GM19452 (cell line): ENCODE measurements around the gene FAM110A.
"Not testable (repeated sequence)": the region's sequence is repeated elsewhere in the genome, so short reads cannot be mapped to it uniquely, and the experiment has no call there.

Experiments
- ATAC-seq: cut with Tn5 transposase; IDR thresholded peaks from one replicate; pipeline ENCODE4 v1.9.1; 2021; ENCODE audit not compliant: unreplicated experiment

The FAM110A gene

DNA sequence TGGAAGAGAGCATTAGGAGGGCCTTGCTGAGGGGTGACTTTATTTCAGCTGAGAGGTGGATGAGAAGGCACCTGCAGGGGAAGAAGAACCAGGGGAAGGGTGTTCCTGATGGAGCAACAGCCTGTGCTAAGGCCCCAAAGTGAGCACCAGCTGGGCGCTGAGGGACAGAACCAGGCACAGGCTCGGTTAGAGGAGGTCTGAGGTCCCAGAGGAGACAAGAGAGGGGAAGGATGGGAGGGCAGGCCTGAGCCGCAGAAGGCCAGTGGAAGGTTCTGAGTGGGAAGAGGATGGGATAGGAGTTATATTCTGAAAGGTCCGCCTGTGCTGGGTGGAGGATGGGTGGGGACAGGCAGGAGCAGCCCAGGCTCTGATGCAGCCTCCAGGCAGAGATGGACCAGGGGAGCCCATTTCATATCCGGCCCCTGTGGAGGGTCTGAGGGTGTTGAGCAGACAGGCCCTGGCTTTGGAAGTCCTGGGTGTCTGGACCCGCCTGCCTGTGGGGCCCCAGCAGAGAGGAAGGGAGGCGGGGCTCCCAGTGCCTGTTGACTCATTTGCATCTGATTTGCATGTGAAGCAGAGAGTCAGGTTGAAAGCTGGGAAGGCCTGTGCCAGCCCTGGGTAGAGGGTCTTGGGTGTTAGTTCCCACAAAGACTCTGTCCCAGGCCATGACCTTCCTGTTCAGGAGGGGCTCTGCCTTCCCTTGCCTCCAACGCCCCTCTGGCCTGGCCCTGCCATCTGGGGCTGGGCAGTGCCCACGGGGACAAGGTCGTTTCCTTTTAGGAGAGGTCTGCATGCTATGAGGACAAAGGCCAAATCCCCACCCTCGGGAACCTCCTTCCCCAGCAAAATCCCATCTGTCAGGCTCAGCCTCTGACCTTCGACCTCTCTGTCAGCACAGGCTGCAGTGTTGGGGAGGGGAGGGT is 10.6 kb upstream of the FAM110A start:
- ATAC-seq = no peak

DNA sequence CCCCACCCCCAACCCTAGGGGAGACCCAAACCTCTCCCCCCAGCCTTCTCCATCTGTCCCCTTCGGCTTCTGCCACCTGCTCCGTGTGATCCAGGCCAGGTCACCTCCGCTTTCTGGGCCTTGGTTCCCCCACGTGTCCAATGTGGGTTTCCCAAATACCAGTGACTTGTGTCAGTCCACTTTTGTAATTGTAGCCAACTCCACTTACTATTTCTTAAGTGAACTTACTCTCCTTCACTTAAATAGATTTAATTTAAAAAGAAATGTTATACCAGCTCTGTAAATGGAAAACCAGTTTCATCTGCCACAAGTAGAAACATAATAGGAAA is 10.0 kb upstream of the FAM110A start:
- ATAC-seq = no peak

DNA sequence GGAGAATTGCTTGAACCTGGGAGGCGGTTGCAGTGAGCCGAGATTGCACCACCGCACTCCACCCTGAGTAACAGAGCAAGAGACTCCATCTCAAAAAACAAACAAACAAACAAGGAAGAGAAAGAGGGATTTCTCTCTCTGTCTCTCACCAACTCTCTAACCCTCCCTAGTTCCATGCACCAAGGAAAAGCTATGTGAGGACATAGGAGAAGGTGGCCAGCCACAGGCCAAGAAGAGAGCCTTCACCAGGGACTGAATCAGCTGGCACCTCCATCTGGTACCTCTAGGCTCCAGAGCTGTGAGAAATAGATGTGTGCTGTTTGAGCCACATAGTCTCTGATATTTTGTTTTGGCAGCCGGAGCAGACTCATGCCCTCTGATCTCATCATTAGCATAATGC is 9.0 kb upstream of the FAM110A start:
- no peak for ATAC-seq

- no peak for ATAC-seq
Observed at GRCh38 chr20:824916-825315, 8.6 kb upstream of the FAM110A start.

DNA sequence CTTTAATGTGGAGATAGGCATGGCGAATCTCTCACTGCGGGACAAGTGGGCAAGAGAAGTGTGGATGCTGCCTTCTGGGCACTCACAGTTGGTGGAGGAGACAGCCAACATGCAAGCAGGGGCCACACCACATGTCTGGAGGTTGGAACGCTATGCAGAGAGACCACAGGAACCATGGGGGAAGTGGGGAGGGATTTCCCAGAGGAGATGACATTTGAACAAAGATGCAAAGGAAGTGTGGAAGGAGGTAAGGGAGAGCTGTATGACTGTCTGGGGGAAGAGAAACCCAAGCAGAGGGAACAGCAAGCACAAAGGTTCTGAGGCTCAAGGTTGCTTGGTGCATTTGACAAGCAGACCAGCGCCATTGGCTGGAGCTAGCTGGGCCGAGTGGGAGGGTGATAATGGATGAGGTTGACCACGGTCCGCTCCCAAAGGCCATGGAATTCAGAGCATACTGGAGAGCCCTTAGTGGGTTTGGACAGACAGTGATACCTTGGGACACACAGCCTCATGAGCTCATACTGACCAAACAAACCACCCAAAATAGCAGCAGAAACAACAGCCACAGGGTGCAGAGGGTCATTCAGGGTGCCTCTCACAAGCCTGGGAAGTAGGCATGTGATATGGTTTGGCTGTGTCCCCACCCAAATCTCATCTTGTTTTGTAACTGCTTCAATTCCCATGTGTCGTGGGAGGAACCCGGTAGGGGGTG is 7.6 kb upstream of the FAM110A start:
- ATAC-seq = no peak

DNA sequence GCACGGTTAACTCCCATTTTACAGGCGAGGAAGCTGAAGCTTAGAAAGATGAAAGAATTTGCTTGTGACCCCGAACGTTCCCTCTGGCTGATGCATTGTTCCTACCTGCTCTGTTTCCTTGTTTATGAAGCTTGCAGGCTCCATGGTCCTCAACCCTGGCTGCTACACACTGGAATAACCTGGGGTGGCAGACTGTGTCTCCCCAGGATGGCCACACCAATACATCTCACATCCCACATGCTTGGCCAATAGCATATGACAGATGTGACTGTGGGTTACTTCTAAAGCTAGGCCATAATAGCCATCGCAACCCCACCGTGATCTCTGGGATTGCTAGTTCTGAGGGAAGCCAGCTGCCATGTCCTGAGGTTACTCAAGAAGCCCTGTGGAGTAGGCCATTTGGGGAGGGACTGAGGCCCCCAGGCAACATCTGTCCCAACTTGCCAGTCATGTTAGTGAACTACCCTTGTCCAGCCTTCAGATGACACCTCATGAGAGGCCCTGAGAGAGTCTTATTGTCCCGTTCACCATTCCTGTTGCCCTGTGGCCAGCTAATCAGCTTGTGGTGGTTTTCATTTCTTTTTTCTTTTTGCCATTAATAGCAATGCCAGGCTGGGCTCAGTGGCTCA is 6.7 kb upstream of the FAM110A start:
- no peak for ATAC-seq

DNA sequence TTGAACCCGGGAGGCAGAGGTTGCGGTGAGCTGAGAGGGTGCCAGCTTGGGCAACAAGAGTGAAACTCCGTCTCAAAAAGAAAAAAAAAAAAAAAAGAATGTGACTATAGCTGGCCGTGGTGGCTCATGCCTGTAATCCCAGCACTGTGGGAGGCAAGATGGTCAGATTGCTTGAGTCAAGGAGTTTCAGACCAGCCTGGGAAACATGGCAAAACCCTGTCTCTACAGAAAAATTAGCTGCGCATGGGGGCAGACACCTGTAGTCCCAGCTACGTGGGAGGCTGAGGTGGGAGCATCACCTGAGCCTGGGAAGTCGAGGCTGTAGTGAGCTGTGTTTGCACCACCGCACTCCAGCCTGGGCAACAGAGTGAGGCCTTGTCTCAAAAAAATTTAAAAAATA is 5.5 kb upstream of the FAM110A start:
- not testable (repeated sequence) for ATAC-seq

DNA sequence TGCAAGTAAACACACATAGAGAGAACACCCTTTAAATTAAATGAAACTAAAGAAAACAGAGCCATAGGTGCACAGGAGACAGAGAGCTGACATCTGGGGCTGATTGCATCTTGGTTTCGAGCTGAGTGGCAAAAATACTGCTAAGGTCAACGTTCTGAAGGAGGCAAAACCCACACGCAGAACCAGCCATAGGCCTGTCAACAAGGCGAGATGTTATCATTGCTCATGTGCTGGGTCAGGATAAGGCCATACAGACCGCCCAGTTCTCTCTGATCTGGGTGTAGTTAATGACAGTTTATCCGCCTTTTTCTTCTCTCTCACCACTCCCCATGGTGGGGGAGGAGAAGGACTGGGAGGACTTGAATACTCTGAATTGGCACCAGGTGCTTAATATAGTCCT is 4.5 kb upstream of the FAM110A start:
- no peak for ATAC-seq

- ATAC-seq = no peak
Observed at GRCh38 chr20:829551-829950, 4.0 kb upstream of the FAM110A start.

DNA sequence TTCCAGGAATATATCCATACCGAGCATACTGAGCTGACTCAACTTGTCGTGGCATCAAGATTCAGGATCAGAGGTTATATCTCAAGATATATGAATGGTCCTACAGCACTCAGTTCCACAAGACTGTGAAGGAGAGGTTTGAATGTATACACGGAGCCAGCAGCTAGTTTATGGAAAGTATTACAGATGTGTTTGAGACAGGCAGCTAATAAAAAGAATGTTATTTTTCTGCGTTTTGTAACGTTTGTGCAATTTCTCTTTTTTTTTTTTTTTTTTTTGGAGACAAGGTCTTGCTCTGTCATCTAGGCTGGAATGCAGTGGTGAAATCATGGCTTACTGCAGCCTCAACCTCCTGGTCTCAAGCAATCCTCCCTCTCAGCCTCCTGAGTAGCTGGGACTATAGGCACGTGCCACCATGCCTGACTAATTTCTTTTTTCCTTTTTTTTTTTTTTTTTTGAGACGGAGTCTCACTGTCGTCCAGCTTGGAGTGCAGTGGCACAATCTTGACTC is 3.4 kb upstream of the FAM110A start:
- ATAC-seq = no peak

DNA sequence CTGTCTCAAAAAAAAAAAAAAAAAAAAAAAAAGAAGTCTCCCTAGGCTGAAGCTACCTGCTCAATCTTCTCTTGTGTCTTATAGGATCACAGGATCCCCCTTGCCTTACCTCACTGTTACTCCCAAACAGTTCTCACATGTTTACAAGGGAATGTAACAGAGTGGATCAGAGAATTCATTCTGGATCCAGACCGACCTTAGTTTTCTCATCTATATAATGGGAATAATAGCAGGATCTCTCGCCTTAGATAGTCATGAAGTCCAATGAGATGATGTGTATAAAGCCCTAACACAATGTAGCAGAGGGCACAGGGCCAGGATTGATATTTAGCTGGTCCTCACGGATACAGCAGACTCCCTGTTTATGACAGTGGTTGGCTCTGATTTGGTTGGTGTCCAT is 2.3 kb upstream of the FAM110A start:
- ATAC-seq = no peak

GRCh38 chr20:831956-832355 is 1.6 kb upstream of the FAM110A start:
- no peak for ATAC-seq

- ATAC-seq = no peak
Observed at GRCh38 chr20:833121-833449, 430 bp upstream of the FAM110A start.

DNA sequence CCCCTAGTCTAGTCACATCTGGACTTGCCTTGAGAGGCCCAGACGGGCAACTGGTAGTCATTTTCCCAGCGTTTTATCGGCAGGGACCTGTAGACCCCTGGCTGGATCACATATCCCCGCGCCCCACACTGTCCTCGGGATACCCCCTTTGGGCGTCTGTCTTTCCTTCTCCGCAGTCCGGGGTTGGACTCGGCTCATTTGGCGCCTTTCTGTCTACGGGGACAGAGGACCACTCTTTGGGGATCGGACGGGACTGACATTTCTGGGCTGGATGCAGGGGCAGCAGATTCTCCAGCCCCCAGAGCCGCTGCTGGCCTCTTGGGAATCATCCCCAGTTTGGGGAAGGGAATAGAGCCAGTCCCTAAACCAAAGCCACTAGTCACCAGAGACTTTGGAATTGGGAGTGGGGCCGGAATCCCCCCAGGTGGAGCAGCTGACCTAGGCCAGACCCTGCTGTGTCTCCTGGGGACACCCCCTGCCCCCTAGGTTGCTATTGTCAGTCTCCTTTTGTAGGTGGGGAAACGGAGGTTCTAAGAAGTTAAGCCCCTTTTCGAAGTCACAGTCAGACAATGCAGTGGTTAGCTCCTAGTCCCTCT is 734 bp downstream of the FAM110A start:
- ATAC-seq = peak; percentile 2

DNA sequence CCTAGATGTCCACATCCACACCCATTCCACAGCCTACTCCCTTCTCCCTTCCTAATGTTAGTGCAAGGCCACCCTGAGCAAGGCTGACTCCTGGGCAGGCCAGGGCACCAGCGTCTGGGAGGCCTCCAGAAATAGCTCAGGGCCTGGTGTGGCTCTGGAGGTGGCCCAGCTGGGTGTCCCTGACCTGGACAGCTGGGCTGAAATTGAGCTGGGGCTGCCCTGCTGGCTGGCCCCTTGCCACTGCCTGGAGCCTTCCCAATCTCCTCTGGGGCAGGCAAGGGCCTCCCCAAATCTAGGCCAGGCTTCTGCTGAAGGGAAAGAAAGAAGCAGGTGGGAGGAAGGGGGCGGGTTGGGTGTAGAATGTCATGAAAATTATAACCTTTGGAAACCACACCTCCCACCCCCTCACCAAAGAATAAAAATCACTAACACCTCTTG is 2.1 kb downstream of the FAM110A start:
- ATAC-seq = no peak

GRCh38 chr20:836190-836589 is 2.7 kb downstream of the FAM110A start:
- no peak for ATAC-seq

DNA sequence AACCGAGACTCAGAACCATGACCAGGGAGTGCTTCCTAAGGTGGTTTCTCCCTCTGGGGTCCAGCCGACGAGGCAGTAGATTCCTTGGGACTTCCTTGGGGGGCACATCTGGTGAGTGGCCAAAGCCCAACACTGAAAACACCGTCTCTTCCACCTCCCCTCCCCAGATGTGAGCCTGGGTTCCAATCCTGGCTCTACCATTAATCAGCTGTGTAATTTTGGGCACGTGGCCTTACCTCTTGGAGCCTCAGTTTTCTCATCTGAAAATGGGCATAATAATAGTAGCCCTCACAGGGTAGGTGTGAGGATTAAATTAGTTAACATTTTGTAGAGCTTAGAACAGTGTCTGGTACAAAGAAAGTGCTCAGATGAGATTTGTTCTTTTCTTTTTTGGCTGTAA is 5.5 kb downstream of the FAM110A start:
- ATAC-seq = no peak

GRCh38 chr20:839626-840025 is 6.1 kb downstream of the FAM110A start:
- no peak for ATAC-seq

DNA sequence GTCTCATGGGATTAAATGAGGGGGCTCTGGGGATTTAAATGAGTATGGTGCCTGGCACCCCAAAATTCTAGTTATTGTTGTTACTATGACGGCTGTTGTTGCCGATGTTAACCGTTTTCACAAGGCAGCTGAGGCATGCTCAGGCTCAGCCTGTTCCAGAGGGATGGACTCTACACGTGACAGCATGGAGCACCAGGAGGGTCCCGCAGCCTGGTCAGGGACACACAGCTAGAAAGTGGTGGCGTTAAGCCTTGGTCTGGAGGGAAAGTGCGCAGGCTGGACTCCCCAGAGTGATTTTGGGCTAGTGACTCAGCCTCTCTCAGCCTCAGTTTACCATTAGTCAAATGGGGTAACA is 7.0 kb downstream of the FAM110A start:
- no peak for ATAC-seq

- ATAC-seq = no peak
Observed at GRCh38 chr20:840858-841567, 7.5 kb downstream of the FAM110A start.
